Liver (tissue), 9 donors: ENCODE data around the gene GRIN2A. TPM values are rescaled to one million over a fixed set of nuclear protein-coding genes. Genes with fewer than 3 reads are reported as not detected.

ENCODE experiments used
- DNase-seq: peaks from one replicate; pipeline ENCODE4 v3.0.0-alpha.2; 2017; ENCODE audit warnings: low spot score
- H3K27ac ChIP-seq, 2 donors: one replicate each; pipeline ENCODE4 v1.7.0; 2013; ENCODE audit warnings: inconsistent platforms in 2 of 2, low read length in 2 of 2, control low read depth in 1 of 2, low read depth in 1 of 2, mild to moderate bottlenecking in 1 of 2
- H3K27me3 ChIP-seq, 4 donors: one replicate each; pipeline versions ENCODE4 v1.6.1 to v1.7.0; 2013; ENCODE audit warnings: low read length in 3 of 4, inconsistent platforms in 1 of 4, mild to moderate bottlenecking in 1 of 4, moderate library complexity in 1 of 4; ENCODE audit not compliant: control insufficient read depth in 4 of 4, insufficient read depth in 4 of 4
- H3K36me3 ChIP-seq, 4 donors: one replicate each; pipeline versions ENCODE4 v1.6.1 to v1.7.0; 2013; ENCODE audit warnings: low read length in 3 of 4, mild to moderate bottlenecking in 3 of 4, low read depth in 1 of 4, moderate library complexity in 1 of 4; ENCODE audit not compliant: control insufficient read depth in 4 of 4, insufficient read depth in 3 of 4
- H3K4me1 ChIP-seq, 4 donors: one replicate each; pipeline versions ENCODE4 v1.6.1 to v1.7.0; 2013; ENCODE audit warnings: low read length in 3 of 4, mild to moderate bottlenecking in 3 of 4, moderate library complexity in 1 of 4; ENCODE audit not compliant: control insufficient read depth in 4 of 4, insufficient read depth in 4 of 4
- H3K4me3 ChIP-seq, 3 donors: one replicate each; pipeline versions ENCODE4 v1.6.1 to v1.7.0; 2013; ENCODE audit warnings: low read length in 3 of 3, control low read depth in 1 of 3, low read depth in 1 of 3, mild to moderate bottlenecking in 1 of 3
- H3K9ac ChIP-seq, 2 donors: one replicate each; pipeline ENCODE4 v1.7.0; 2013; ENCODE audit warnings: low read length in 2 of 2, mild to moderate bottlenecking in 2 of 2, moderate library complexity in 2 of 2, control low read depth in 1 of 2, low read depth in 1 of 2
- H3K9me3 ChIP-seq, 4 donors: one replicate each; pipeline versions ENCODE4 v1.6.1 to v1.7.0; 2013; ENCODE audit warnings: low read length in 3 of 4; ENCODE audit not compliant: control insufficient read depth in 4 of 4
- EGR1 ChIP-seq, 2 donors: IDR thresholded peaks; 2 replicates each; pipeline ENCODE4 v1.6.1; 2016 to 2018; ENCODE audit warnings: antibody characterized with exemption in 2 of 2, low read depth in 2 of 2
- FOXA1 ChIP-seq: IDR thresholded peaks from 2 replicates; pipeline ENCODE4 v1.6.1; 2016; ENCODE audit warnings: antibody characterized with exemption
- FOXA2 ChIP-seq: IDR thresholded peaks from 2 replicates; pipeline ENCODE4 v1.6.1; 2016; ENCODE audit warnings: antibody characterized with exemption
- GABPA ChIP-seq, 2 donors: IDR thresholded peaks in 1 of 2; conservative IDR thresholded peaks in 1 of 2; 2 replicates each; pipeline ENCODE4 v1.6.1; 2016; ENCODE audit warnings: antibody characterized with exemption in 2 of 2, mild to moderate bottlenecking in 1 of 2, moderate library complexity in 1 of 2
- HNF4A ChIP-seq, 2 donors: conservative IDR thresholded peaks; 2 replicates each; pipeline ENCODE4 v1.6.1; 2016; ENCODE audit warnings: antibody characterized with exemption in 2 of 2, mild to moderate bottlenecking in 2 of 2
- HNF4G ChIP-seq: IDR thresholded peaks from 2 replicates; pipeline ENCODE4 v1.6.1; 2016; ENCODE audit warnings: antibody characterized with exemption
- JUND ChIP-seq, 2 donors: IDR thresholded peaks; 2 replicates each; pipeline ENCODE4 v1.6.1; 2016; ENCODE audit warnings: antibody characterized with exemption in 2 of 2
- NR2F2 ChIP-seq: IDR thresholded peaks from 2 replicates; pipeline ENCODE4 v1.6.1; 2016; ENCODE audit warnings: antibody characterized with exemption
- RAD21 ChIP-seq, 2 donors: IDR thresholded peaks; 2 replicates each; pipeline ENCODE4 v1.6.1; 2016; ENCODE audit warnings: antibody characterized with exemption in 2 of 2, mild to moderate bottlenecking in 2 of 2
- RXRA ChIP-seq, 2 donors: IDR thresholded peaks; 2 replicates each; pipeline ENCODE4 v1.6.1; 2017 to 2018; ENCODE audit warnings: antibody characterized with exemption in 2 of 2, mild to moderate bottlenecking in 1 of 2
- SP1 ChIP-seq: IDR thresholded peaks from 2 replicates; pipeline ENCODE4 v1.6.1; 2018; ENCODE audit warnings: antibody characterized with exemption, mild to moderate bottlenecking
- TAF1 ChIP-seq: conservative IDR thresholded peaks from 2 replicates; pipeline ENCODE4 v1.6.1; 2016; ENCODE audit warnings: antibody characterized with exemption, mild to moderate bottlenecking
- YY1 ChIP-seq: IDR thresholded peaks from 2 replicates; pipeline ENCODE4 v1.6.1; 2016; ENCODE audit warnings: antibody characterized with exemption, mild to moderate bottlenecking
- WGBS: extraction: QIAGEN DNeasy Blood & Tissue Kit; methylation state at CpG from one replicate; pipeline ENCODE4 v1.1.7; 2013; 5-methylcytosine and 5-hydroxymethylcytosine counted together
- polyA plus RNA-seq, 2 donors: library from polyadenylated mRNA; stranded (reverse) in 1 of 2; unstranded in 1 of 2; fragments of 200-250 nt in 1 of 2; fragments of >200 nt in 1 of 2; fragmentation: Nextera tagmentation in 1 of 2; extraction: Ambion mirVana in 1 of 2; gene quantifications; one replicate each; pipeline versions ENCODE4 v1.2.1 to v1.2.3, GENCODE V29; 2013 to 2015
- total RNA-seq, 2 donors: library from RNA; depleted of rRNA; stranded (reverse); fragments of >200 nt; gene quantifications; one replicate each; pipeline ENCODE4 v1.2.3, GENCODE V29; 2014
- TF ChIP-seq, protein P1 (sequence below): IDR thresholded peaks from 2 replicates; pipeline ENCODE4 v1.6.1; 2016; ENCODE audit warnings: antibody characterized with exemption
- TF ChIP-seq, protein P2 (sequence below): IDR thresholded peaks from 2 replicates; pipeline ENCODE4 v1.6.1; 2016; ENCODE audit warnings: antibody characterized with exemption, mild to moderate bottlenecking
- TF ChIP-seq, protein P3 (sequence below): fragments of 150-350 bp; IDR thresholded peaks from 2 replicates; pipeline ENCODE4 v1.5.1; 2017; ENCODE audit warnings: improper control_type of control experiment, low read depth, low read length; ENCODE audit not compliant: missing input control
- TF ChIP-seq, protein P4 (sequence below): IDR thresholded peaks from 2 replicates; pipeline ENCODE4 v1.6.1; 2016; ENCODE audit warnings: antibody characterized with exemption
- TF ChIP-seq, protein P5 (sequence below): IDR thresholded peaks from 2 replicates; pipeline ENCODE4 v1.6.1; 2016; ENCODE audit warnings: antibody characterized with exemption
- donor health status: healthy.
- donor health status: healthy.
- donor health status: healthy.
- donor health status: healthy.
- donor health status: healthy.

GRIN2A gene
- total and polyA plus RNA-seq, 4 donors: under 0.01 to 0.08 (median 0.07) TPM; not detected in 1

DNA sequence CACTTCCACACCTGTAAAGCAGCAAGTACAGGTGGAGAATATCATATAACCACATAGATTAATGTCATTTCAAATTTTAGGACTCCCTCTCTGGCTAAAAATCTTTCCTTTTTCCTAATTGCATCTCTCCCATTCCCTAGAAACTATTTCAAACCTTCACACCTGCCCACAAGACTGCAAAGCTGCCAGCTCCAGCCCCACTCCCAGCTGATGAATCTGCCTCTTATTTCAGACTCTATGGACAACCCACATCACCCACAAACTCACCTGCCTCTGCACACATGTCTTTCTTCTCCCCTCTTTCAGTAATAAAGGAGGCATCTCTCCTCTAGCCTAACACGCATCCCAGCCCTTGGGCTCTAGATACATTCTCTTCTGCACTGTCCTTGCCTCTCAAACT, 315.1 kb downstream of the GRIN2A start:
- Histone ChIP-seq H3K27ac (no peak overlapping the region), H3K27me3 (peaks cover 0 to 2% (median 0%) of the 10 kb centered on the region in 4 donors)

More for the DNA sequence above, 315.1 kb downstream of the GRIN2A start:
- Histone ChIP-seq H3K36me3 (no peaks in the 10 kb centered on the region), H3K9ac (no peak overlapping the region), H3K4me3 (no peak overlapping the region), H3K9me3 (no peaks in the 10 kb centered on the region), H3K4me1 (no peaks in the 10 kb centered on the region)
- TF ChIP-seq, protein P1, sequence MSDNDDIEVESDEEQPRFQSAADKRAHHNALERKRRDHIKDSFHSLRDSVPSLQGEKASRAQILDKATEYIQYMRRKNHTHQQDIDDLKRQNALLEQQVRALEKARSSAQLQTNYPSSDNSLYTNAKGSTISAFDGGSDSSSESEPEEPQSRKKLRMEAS: no peak
- TF ChIP-seq JUND (IDR thresholded peaks at IDR 0.05) (no peak), TAF1 (no peak), HNF4A (conservative IDR thresholded peaks at IDR 0.05) (no peak), SP1 (no peak), GABPA (IDR thresholded peaks at IDR 0.05 in 1 of 2, conservative IDR thresholded peaks at IDR 0.05 in 1 of 2) (no peak), RAD21 (IDR thresholded peaks at IDR 0.05) (no peak), YY1 (no peak), RXRA (IDR thresholded peaks at IDR 0.05) (no peak), NR2F2 (no peak), FOXA1 (no peak), EGR1 (IDR thresholded peaks at IDR 0.05; ENCODE audit: low read depth in 2 of 2) (no peak), HNF4G (no peak), FOXA2 (no peak)
- TF ChIP-seq, protein P2, sequence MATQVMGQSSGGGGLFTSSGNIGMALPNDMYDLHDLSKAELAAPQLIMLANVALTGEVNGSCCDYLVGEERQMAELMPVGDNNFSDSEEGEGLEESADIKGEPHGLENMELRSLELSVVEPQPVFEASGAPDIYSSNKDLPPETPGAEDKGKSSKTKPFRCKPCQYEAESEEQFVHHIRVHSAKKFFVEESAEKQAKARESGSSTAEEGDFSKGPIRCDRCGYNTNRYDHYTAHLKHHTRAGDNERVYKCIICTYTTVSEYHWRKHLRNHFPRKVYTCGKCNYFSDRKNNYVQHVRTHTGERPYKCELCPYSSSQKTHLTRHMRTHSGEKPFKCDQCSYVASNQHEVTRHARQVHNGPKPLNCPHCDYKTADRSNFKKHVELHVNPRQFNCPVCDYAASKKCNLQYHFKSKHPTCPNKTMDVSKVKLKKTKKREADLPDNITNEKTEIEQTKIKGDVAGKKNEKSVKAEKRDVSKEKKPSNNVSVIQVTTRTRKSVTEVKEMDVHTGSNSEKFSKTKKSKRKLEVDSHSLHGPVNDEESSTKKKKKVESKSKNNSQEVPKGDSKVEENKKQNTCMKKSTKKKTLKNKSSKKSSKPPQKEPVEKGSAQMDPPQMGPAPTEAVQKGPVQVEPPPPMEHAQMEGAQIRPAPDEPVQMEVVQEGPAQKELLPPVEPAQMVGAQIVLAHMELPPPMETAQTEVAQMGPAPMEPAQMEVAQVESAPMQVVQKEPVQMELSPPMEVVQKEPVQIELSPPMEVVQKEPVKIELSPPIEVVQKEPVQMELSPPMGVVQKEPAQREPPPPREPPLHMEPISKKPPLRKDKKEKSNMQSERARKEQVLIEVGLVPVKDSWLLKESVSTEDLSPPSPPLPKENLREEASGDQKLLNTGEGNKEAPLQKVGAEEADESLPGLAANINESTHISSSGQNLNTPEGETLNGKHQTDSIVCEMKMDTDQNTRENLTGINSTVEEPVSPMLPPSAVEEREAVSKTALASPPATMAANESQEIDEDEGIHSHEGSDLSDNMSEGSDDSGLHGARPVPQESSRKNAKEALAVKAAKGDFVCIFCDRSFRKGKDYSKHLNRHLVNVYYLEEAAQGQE: no peak
- TF ChIP-seq, protein P3, sequence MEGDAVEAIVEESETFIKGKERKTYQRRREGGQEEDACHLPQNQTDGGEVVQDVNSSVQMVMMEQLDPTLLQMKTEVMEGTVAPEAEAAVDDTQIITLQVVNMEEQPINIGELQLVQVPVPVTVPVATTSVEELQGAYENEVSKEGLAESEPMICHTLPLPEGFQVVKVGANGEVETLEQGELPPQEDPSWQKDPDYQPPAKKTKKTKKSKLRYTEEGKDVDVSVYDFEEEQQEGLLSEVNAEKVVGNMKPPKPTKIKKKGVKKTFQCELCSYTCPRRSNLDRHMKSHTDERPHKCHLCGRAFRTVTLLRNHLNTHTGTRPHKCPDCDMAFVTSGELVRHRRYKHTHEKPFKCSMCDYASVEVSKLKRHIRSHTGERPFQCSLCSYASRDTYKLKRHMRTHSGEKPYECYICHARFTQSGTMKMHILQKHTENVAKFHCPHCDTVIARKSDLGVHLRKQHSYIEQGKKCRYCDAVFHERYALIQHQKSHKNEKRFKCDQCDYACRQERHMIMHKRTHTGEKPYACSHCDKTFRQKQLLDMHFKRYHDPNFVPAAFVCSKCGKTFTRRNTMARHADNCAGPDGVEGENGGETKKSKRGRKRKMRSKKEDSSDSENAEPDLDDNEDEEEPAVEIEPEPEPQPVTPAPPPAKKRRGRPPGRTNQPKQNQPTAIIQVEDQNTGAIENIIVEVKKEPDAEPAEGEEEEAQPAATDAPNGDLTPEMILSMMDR: no peak
- TF ChIP-seq, protein P4, sequence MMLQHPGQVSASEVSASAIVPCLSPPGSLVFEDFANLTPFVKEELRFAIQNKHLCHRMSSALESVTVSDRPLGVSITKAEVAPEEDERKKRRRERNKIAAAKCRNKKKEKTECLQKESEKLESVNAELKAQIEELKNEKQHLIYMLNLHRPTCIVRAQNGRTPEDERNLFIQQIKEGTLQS: no peak
- TF ChIP-seq, protein P5, sequence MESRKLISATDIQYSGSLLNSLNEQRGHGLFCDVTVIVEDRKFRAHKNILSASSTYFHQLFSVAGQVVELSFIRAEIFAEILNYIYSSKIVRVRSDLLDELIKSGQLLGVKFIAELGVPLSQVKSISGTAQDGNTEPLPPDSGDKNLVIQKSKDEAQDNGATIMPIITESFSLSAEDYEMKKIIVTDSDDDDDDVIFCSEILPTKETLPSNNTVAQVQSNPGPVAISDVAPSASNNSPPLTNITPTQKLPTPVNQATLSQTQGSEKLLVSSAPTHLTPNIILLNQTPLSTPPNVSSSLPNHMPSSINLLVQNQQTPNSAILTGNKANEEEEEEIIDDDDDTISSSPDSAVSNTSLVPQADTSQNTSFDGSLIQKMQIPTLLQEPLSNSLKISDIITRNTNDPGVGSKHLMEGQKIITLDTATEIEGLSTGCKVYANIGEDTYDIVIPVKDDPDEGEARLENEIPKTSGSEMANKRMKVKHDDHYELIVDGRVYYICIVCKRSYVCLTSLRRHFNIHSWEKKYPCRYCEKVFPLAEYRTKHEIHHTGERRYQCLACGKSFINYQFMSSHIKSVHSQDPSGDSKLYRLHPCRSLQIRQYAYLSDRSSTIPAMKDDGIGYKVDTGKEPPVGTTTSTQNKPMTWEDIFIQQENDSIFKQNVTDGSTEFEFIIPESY: no peak
- 84% methylated on average over 1 of the region's 1 CpG for WGBS
- no peak for DNase-seq
